OCI-LY1 (cell line): ENCODE results near the gene CACNA1I.

Experiments used
- CTCF ChIP-seq: fragments of 200-600 bp; sonication (generic), shearing (Covaris generic); IDR thresholded peaks from 2 replicates; pipeline ENCODE4 v1.5.1; 2017; ENCODE audit warnings: mild to moderate bottlenecking, antibody characterized with exemption, low read length, moderate library complexity, mixed read lengths
- EZH2 ChIP-seq: fragments of 200-600 bp; sonication (generic), shearing (Covaris generic); IDR thresholded peaks from 2 replicates; pipeline ENCODE4 v1.8.0; 2017; ENCODE audit warnings: borderline replicate concordance, mixed run types, mild to moderate bottlenecking, antibody characterized with exemption, low read length, moderate library complexity, mixed read lengths

- no peak for TF ChIP-seq CTCF
- TF ChIP-seq EZH2: no peak
Observed at GRCh38 chr22:39655831-39656230, 85.3 kb downstream of the CACNA1I start.
